ENCODE measurements around the gene UGT1A4.

Gene UGT1A4

GRCh38 chr2:233778030-233778429 lies 59.5 kb downstream of the UGT1A4 start, which contains the start of gene MROH2A:
TSS of gene MROH2A (plus strand) at chr2:233778330. CDS start at chr2:233779359, 1,029 bp downstream.
- no peak within 1 kb of the TSS for H3K4me3 ChIP-seq (ENCODE audit: low read length)
- no peak for TF ChIP-seq ZNF274 (IDR thresholded peaks at IDR 0.05; ENCODE audit: low read depth, low read length)

- no peak overlapping the region for H3K4me3 ChIP-seq (ENCODE audit: low read length)
- no peak for TF ChIP-seq ZNF274 (IDR thresholded peaks at IDR 0.05; ENCODE audit: low read depth, low read length)
These were observed 61.2 kb downstream of the UGT1A4 start for GRCh38 chr2:233779722-233780121.

GRCh38 chr2:233780771-233781170 lies 62.2 kb downstream of the UGT1A4 start:
- TF ChIP-seq ZNF274 (IDR thresholded peaks at IDR 0.05; ENCODE audit: low read depth, low read length), result no peak

GRCh38 chr2:233789554-233789953 lies 71.0 kb downstream of the UGT1A4 start:
- TF ChIP-seq ZNF274 (IDR thresholded peaks at IDR 0.05; ENCODE audit: low read depth, low read length), result no peak
- H3K4me3 ChIP-seq (ENCODE audit: low read length), result no peak overlapping the region

More at GRCh38 chr2:233780771-233781170, 62.2 kb downstream of the UGT1A4 start:
- no peak overlapping the region for H3K4me3 ChIP-seq (ENCODE audit: low read length)

- no peak for TF ChIP-seq ZNF274 (IDR thresholded peaks at IDR 0.05; ENCODE audit: low read depth, low read length)
- H3K4me3 ChIP-seq (ENCODE audit: low read length), result no peak overlapping the region
These were observed 72.8 kb downstream of the UGT1A4 start for GRCh38 chr2:233791151-233791882.

GRCh38 chr2:233791883-233792329 lies 73.4 kb downstream of the UGT1A4 start:
- no peak overlapping the region for H3K4me3 ChIP-seq (ENCODE audit: low read length)
- no peak for TF ChIP-seq ZNF274 (IDR thresholded peaks at IDR 0.05; ENCODE audit: low read depth, low read length)

GRCh38 chr2:233792720-233793119 lies 74.2 kb downstream of the UGT1A4 start:
- TF ChIP-seq ZNF274 (IDR thresholded peaks at IDR 0.05; ENCODE audit: low read depth, low read length), result no peak
- H3K4me3 ChIP-seq (ENCODE audit: low read length), result no peak overlapping the region

- no peak overlapping the region for H3K4me3 ChIP-seq (ENCODE audit: low read length)
- no peak for TF ChIP-seq ZNF274 (IDR thresholded peaks at IDR 0.05; ENCODE audit: low read depth, low read length)
These were observed 75.1 kb downstream of the UGT1A4 start for GRCh38 chr2:233793465-233794127.

GRCh38 chr2:233794128-233794658 lies 75.7 kb downstream of the UGT1A4 start:
- no peak for TF ChIP-seq ZNF274 (IDR thresholded peaks at IDR 0.05; ENCODE audit: low read depth, low read length)
- H3K4me3 ChIP-seq (ENCODE audit: low read length), result no peak overlapping the region

GRCh38 chr2:233795735-233796171 lies 77.2 kb downstream of the UGT1A4 start:
- no peak overlapping the region for H3K4me3 ChIP-seq (ENCODE audit: low read length)
- no peak for TF ChIP-seq ZNF274 (IDR thresholded peaks at IDR 0.05; ENCODE audit: low read depth, low read length)

GRCh38 chr2:233796254-233796653 lies 77.7 kb downstream of the UGT1A4 start:
- no peak overlapping the region for H3K4me3 ChIP-seq (ENCODE audit: low read length)

GRCh38 chr2:233798335-233799086 lies 80.0 kb downstream of the UGT1A4 start:
- no peak overlapping the region for H3K4me3 ChIP-seq (ENCODE audit: low read length)

More at GRCh38 chr2:233796254-233796653, 77.7 kb downstream of the UGT1A4 start:
- no peak for TF ChIP-seq ZNF274 (IDR thresholded peaks at IDR 0.05; ENCODE audit: low read depth, low read length)

GRCh38 chr2:233799087-233799665 lies 80.6 kb downstream of the UGT1A4 start:
- H3K4me3 ChIP-seq (ENCODE audit: low read length), result no peak overlapping the region
- TF ChIP-seq ZNF274 (IDR thresholded peaks at IDR 0.05; ENCODE audit: low read depth, low read length), result no peak

More at GRCh38 chr2:233798335-233799086, 80.0 kb downstream of the UGT1A4 start:
- TF ChIP-seq ZNF274 (IDR thresholded peaks at IDR 0.05; ENCODE audit: low read depth, low read length), result no peak

GRCh38 chr2:233799716-233800115 lies 81.2 kb downstream of the UGT1A4 start:
- no peak overlapping the region for H3K4me3 ChIP-seq (ENCODE audit: low read length)
- TF ChIP-seq ZNF274 (IDR thresholded peaks at IDR 0.05; ENCODE audit: low read depth, low read length), result no peak
